Middle frontal gyrus (tissue), 1 donor: ENCODE measurements around the gene NADSYN1.
"Not testable (repeated sequence)": the region's sequence is repeated elsewhere in the genome, so short reads cannot be mapped to it uniquely, and the experiment has no call there.

ENCODE experiments used
- DNase-seq: peaks from one replicate; pipeline ENCODE4 v3.0.0-alpha.2; 2015; ENCODE audit warnings: low spot score; ENCODE audit errors: extremely low spot score

Gene NADSYN1

DNA sequence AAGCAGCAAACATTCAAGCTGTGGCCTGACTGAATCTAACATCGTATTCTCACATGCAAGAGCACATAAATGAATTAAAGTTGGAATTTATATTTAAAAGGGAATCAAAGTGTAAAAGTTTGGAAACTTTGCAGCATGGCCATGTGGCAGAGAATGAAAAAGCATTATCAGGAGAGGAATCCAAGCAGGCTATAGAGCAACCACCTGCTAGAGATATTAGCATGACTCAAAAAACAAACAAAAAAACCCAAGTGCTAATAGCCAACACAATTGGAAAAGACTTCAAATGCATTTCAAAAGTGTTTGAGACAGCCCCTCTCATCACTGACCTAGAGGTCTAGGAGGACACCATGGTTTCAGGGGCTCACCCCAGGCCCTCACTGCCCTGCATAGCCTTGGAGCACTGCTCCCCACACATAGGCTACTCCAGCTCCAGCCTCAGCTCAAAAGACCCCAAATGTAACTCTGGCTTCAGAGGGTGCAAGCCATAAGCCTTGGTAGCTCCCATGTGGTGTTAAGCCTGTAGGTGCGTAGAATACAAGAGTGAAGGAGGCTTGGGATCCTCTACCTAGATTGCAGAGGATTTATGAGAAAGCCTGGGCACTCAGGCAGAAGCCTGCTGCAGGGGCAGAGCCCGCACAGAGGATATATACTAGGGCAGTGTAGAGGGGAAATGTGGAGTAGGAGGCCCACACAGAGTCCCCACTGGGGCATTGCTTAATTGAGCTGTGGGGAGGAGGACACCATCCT, 72.4 kb downstream of the NADSYN1 start:
- DNase-seq: no peak

DNA sequence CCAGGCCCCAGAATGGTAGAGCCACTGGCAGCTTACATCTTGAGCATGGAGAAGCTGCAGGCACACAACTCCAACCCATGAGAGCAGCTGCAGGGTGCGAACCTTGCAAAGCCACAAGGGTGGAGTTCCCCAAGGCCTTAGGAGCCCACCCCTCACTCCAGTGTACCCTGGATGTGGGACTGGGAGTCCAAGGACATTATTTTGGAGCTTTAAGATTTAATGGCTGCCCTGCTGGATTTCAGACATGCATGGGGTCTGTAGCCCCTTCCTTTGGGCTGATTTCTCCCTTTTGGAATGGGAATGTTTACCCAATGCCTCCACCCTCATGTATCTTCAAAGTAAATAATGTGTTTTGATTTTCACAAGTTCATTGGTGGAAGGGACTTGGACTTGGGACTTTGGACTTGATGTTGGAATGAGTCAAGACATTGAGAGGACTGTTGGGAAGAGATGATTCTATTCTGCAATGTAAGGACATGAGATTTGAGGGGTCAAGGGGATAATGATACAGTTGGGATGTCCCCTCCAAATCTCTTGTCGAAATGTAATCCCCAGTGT, 73.0 kb downstream of the NADSYN1 start:
- DNase-seq: no peak

DNA sequence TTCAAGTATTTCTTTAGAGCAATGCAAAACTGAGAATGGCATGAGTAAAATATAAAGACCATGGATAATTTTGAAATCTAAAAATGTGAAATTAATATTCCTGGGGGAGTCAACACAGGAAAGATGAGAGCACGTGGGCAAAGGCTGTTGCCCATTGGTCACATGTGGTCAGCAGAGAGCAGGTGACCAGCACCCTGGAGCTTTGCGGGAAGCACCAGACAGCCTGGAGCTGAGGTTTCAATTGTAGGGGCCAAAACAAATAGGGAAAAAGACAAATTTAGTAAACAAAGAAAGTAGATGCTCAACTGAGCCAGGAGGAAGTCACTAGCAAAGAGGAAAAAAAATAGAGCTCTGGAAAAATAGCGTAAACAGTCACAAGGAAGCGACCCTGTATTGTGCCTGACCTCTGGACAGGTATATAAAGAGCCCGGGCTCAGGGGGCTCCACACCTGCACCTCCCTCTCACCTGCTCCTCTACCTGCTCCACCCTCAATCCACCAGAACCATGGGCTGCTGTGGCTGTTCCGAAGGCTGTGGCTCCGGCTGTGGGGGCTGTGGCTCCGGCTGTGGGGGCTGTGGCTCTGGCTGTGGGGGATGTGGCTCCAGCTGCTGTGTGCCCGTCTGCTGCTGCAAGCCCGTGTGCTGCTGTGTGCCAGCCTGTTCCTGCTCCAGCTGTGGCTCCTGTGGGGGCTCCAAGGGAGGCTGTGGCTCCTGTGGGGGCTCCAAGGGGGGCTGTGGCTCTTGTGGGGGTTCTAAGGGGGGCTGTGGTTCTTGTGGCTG, 74.0 kb downstream of the NADSYN1 start, which contains the start of gene KRTAP5-7:
KRTAP5-7 (plus strand) TSS at position 472 of the 780 bp plus-strand sequence; CDS start at position 506, 34 bp downstream.
- not testable (repeated sequence) for DNase-seq

DNA sequence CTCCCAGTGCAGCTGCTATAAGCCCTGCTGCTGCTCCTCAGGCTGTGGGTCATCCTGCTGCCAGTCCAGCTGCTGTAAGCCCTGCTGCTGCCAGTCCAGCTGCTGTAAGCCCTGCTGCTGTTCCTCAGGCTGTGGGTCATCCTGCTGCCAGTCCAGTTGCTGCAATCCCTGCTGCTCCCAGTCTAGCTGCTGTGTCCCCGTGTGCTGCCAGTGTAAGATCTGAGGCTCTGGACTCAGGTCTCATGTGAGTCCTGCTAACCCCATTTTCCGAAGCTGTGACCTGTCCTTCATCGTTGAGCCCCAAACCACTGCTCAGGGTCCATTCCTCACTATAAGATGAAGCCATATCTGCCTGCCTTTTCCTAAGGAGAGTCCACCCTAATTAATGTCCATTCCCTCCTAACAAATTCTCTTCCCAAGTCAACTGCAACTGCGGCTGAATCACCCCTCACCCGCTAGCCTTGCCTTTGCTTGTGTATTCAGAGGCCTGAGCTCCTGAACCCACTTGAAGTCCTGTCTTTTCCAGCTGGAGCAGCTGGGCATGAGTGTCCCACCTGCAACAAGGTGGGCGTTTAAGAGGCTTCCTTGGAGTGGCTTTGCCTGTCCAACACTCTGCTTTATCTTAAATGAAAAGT, 74.7 kb downstream of the NADSYN1 start:
- no peak for DNase-seq

DNA sequence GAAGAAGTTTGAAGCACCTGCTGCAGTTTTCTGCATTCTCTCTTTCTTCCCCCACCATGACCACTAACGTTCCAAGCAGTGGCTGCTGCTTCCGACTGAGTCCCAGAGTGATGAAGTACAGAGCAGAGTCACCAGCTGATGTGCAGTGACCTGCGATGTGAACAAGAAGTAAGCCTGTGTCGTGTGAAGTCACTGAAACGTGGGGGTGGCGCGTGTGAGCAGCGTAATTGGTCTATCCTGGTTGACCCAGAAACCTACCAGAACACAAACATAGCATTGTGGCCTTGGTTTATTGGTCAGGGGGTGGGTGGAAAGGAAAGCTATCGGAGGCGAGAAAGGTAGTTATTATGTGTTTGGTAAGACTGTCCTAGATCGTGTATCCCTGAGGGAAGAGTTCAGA, 77.6 kb downstream of the NADSYN1 start:
- no peak for DNase-seq

DNA sequence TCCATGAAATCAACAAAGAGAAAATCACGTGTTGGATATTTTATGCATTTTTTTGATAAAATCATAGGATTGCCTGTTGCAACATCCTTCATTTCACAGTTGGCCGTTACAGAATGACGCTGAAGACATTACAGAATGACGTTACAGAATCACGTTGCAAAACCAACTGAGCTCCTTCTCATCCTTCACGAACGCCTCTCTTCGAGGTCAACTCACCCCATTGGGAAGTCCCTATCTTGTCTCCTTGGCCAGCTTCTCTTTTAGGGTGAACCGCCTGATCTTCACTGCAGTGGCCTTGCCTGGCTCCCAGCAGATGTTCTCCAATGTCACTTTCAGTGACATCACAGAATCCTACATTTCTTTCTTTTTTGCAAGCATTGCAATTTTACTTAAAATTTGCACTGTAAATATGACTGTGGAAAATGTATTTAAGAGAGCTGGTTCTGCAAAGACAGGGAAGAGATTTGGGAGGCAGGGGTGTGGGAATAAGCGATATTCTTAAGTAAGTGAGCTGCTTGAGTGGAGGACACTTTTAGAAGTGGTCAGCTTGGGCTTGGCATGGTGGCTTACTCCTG, 79.1 kb downstream of the NADSYN1 start:
- DNase-seq: no peak

DNA sequence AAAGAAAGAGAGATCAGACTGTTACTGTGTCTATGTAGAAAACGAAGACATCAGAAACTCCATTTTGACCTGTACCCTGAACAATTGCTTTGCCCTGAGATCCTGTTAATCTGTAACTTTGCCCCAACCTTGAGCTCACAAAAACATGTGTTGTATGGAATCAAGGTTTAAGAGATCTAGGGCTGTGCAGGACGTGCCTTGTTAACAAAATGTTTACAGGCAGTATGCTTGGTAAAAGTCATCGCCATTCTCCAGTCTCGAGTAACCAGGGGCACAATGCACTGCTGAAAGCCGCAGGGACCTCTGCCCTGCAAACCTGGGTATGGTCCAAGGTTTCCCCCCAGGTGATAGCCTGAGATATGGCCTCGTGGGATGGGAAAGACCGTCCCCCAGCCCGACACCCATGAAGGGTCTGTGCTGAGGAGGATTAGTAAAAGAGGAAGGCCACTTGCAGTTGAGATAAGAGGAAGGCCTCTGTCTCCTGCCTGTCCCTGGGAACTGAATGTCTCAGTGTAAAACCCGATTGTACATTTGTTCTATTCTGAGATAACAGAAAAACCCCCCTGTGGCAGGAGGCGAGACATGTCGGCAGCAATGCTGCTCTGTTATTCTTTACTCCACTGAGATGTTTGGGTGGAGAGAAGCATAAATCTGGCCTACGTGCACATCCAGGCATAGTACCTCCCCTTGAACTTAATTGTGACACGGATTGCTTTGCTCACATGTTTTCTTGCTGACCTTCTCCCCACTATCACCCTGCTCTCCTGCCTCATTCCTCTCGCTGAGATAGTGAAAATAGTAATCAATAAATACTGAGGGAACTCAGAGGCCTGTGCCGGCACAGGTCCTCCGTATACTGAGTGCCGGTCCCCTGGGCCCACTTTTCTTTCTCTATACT, 82.0 kb downstream of the NADSYN1 start:
- DNase-seq: not testable (repeated sequence)

DNA sequence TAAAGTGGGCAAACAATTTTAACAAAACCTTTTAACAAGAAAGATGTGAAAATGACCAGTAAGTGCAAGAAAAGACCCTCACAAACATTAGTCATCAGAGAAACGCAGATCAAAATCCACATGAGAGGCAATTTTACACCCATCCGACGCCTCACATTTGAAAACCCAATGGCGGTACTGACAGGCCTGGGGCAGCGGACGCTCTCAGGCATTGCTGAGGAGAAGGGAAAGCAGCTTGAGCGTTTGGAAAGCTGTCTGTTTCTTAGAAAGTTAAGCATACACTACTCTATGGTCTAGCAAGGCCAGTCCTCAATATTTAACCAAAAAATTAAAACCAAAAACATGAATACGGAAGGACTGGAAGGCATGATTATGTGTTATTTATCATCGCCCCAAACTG, 82.8 kb downstream of the NADSYN1 start:
- DNase-seq: no peak

DNA sequence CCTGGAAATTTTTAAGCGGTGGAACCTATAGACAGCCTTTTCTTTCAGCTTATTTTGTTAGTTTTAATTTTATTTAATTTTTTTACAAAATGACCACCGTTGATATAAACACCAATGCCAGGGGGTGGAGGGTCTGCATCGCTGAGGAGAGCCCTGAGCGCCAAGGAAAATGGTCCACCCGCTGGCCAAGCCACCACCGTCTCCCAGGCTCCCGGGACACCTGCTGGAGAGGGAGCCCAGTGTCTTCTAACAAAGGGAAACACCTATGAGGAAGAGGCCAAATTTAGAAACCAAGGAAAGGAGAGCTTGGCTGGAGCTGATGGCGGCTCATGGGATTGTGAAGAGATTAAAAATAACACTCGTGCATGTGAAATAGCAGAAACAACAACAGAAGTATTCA, 84.5 kb downstream of the NADSYN1 start:
- DNase-seq: no peak

DNA sequence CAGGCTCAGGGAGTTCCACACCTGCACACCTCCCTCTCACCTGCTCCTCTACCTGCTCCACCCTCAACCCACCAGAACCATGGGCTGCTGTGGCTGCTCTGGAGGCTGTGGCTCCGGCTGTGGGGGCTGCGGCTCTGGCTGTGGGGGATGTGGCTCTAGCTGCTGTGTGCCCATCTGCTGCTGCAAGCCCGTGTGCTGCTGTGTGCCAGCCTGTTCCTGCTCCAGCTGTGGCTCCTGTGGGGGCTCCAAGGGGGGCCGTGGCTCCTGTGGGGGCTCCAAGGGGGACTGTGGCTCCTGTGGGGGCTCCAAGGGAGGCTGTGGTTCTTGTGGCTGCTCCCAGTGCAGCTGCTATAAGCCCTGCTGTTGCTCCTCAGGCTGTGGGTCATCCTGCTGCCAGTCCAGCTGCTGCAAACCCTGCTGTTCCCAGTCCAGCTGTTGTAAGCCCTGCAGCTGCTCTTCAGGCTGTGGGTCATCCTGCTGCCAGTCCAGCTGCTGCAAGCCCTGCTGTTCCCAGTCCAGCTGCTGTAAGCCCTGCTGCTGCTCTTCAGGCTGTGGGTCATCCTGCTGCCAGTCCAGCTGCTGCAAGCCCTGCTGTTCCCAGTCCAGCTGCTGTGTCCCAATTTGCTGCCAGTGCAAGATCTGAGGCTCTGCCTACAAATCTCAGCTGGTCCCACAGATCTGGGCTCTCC, 85.1 kb downstream of the NADSYN1 start, which contains the start of gene KRTAP5-8:
KRTAP5-8 (plus strand) TSS at position 49 of the 689 bp plus-strand sequence; CDS start at position 80, 31 bp downstream.
- DNase-seq: not testable (repeated sequence)

DNA sequence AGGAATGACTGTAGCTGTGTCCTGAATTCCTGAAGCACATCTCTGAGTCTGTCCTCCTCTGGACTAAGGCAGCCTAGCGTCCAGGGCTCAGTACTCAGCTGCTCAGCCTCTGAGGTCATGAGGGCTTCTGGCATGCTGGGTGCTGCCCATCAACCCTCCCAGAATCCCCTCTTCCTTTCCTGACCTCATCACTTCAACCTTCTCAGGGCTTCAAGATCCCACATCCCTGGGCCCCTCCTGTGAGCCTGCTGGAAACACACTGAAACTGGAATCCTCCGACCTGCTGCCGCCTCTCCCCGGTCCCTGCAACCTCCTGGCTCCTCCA, 85.6 kb downstream of the NADSYN1 start:
- DNase-seq: no peak

DNA sequence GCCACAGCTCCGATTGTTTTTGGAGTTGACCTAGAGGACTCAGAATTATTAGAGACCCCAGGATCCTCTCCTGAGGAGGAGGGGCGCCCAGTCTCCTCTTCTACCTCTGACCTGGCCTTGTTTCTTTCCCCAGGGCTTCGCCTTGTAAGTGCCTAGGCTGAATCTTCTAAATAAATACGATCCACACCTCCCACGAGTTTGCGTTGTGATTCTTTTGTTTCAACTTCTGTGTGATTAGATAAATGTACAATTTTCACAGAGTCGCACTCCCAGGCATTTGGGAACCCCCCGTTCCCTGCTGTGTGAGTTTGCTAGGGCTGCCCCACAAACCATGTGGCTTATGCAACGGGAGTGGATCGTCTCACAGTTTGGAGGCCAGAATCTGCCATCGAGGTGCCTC, 86.0 kb downstream of the NADSYN1 start:
- DNase-seq: no peak

DNA sequence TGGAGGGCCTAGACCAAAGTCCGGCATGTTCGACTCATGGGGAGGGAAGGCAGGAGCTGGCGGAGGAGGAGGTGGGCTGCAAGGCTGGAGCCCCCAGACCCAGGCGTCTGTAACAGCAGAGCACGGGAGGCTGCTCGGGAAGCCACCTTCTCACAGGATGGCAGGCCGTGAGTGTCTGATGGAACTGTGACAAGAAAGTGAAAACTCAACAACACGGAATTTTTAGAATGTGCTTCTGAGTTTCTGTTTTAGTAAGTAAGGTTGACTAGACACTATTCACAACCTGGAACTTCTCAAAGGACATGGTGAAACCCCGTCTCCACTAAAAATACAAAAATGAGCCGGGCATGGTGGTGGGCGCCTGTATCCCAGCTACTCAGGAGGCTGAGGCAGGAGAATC, 87.0 kb downstream of the NADSYN1 start:
- not testable (repeated sequence) for DNase-seq

DNA sequence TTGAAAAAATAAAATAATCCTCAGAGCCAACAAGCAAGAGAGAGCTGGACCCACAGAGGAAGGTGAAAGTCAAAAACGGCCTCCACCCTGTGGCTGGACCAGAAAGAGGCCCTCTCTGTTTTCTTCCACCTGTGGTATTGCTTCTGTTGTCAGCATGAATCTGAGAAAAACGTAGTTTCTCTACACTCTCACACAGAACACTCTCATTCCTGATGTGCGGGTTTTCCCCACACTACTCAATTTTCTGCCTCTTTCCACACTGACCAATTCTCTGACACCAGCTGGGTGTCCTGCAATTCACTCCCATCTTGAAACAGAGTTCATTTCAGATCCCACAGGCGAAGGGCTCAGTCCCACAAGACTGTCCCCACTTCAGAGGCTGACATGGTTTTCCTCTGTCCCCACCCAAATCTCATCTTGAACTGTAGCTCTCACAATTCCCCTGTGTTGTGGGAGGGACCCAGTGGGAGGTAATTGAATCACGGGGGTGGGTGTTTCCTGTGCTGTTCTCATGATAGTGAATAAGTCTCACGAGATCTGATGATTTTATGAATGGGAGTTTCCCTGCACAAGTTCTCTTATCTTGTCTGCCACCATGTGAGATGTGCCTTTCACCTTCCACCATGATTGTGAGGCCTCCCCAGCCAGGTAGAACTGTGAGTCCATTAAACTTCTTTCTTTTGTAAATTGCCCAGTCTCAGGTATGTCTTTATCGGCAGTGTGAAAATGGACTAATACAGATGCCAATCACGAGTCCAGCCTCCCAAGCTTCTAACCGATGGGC, 87.7 kb downstream of the NADSYN1 start:
- not testable (repeated sequence) for DNase-seq

DNA sequence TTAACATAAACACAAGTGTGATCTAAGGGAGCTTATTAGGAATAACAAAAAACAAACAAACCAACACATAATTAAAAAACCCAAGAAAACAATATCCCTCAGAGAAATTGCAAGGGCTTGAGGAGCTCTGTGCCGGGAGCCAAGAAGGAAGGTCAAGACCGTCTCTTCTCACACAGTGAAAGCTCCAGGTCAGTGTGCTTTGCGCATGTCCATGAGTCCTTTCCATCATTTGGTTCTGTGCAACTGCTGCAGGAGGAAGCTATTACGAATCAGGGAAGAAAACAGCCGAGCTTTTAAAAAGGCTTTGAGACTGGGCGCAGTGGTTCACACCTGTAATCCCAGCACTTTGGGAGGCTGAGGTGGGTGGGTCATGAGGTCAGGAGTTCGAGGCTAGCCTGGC, 89.4 kb downstream of the NADSYN1 start:
- no peak for DNase-seq

DNA sequence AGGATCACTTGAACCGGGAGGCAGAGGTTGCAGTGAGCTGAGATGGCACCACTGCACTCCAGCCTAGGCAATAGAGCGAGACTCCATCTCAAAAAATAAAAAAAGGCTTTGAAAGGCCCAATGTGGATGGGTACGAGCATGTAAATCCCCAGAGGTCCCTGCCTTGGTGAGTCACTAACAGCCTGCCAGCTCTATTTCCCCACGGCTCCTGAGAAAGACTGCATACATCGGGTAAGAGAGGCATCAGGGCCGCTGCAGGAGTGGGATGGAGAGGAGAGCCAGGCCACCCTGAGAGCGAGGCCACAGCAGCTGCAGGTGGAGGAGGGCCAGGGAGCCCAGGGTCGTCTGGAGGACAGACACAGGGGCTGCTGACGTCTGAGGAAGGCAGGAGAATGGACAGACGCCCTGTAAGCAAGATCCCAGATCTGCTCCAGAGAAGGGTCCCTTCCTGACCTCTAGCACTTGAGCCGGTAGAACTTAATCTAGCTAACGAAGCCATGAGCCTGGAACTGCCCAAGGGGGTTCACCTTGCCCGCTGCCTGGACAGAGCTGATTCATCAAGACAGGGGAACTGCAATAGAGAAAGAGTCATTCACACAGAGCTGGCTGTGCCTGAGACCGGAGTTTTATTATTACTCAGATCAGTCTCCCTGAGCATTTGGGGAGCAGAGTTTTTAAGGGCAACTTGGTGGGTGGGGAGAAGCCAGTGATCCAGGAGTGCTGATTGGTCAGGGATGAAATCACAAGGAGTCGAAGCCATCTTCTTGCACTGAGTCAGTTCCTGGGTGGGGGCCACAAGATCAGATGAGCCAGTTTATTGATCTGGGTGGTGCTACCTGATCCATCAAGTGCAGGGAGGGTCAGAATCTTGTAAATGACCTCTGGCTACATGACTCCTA, 90.1 kb downstream of the NADSYN1 start:
- DNase-seq: no peak

DNA sequence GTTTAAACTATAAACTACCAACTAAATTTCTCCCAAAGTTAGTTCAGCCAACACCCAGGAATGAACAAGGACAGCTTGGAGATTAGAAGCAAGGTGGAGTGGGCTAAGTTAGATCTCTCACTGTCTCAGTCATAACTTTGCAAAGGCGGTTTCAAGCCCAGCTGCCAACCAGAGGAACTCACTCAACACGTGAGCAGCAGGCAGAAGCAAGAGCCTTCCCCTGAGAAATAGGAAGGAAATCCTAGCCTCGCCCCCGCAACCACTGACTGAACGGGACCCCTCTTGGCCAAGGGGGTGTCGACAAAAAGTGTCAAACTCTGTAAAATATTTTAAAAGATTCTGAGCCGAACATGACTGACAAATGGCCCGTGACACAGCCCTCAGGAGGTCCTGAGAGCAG, 90.9 kb downstream of the NADSYN1 start:
- DNase-seq: no peak
